HS-27A (cell line): Measurements from ENCODE around the gene ALDH1B1.

Experiments used
- DNase-seq: peaks from one replicate; pipeline ENCODE4 v3.0.0-alpha.2; 2012; ENCODE audit warnings: low read depth, missing footprints

Gene ALDH1B1

GRCh38 chr9:38416461-38416860, 24.0 kb downstream of the ALDH1B1 start:
- DNase-seq: no peak

GRCh38 chr9:38417003-38417945, 24.8 kb downstream of the ALDH1B1 start:
- no peak for DNase-seq

GRCh38 chr9:38418366-38418765, 25.9 kb downstream of the ALDH1B1 start:
- DNase-seq: no peak

GRCh38 chr9:38419181-38419580, 26.7 kb downstream of the ALDH1B1 start:
- DNase-seq: no peak

- no peak for DNase-seq
These were observed 29.2 kb downstream of the ALDH1B1 start for GRCh38 chr9:38421498-38422211.

- DNase-seq: no peak
These were observed 30.2 kb downstream of the ALDH1B1 start for GRCh38 chr9:38422555-38423260.

GRCh38 chr9:38423273-38423972, 30.9 kb downstream of the ALDH1B1 start:
- no peak for DNase-seq

- no peak for DNase-seq
These were observed 31.7 kb downstream of the ALDH1B1 start, which contains the start of gene IGFBPL1 for GRCh38 chr9:38423973-38424843. TSS of gene IGFBPL1 (minus strand) at chr9:38424454. CDS start at chr9:38424424, 30 bp downstream.

- no peak for DNase-seq
These were observed 32.4 kb downstream of the ALDH1B1 start for GRCh38 chr9:38424918-38425317.

GRCh38 chr9:38428062-38428461, 35.6 kb downstream of the ALDH1B1 start:
- no peak for DNase-seq

GRCh38 chr9:38431116-38431515, 38.6 kb downstream of the ALDH1B1 start:
- DNase-seq: no peak

GRCh38 chr9:38432922-38433510, 40.5 kb downstream of the ALDH1B1 start:
- no peak for DNase-seq

GRCh38 chr9:38434365-38434764, 41.9 kb downstream of the ALDH1B1 start:
- no peak for DNase-seq

- DNase-seq: no peak
These were observed 42.4 kb downstream of the ALDH1B1 start for GRCh38 chr9:38434853-38435252.

GRCh38 chr9:38435521-38435920, 43.0 kb downstream of the ALDH1B1 start:
- DNase-seq: peak; percentile 20

- no peak for DNase-seq
These were observed 44.2 kb downstream of the ALDH1B1 start for GRCh38 chr9:38436708-38437107.

GRCh38 chr9:38437193-38437823, 44.8 kb downstream of the ALDH1B1 start:
- DNase-seq: no peak

GRCh38 chr9:38439291-38439915, 46.9 kb downstream of the ALDH1B1 start:
- no peak for DNase-seq

- no peak for DNase-seq
These were observed 47.4 kb downstream of the ALDH1B1 start for GRCh38 chr9:38439916-38440301.
